Sciatic nerve (tissue), 2 donors: ENCODE measurements around the gene ATP10D. TPM values are rescaled to one million over a fixed set of nuclear protein-coding genes. Genes with fewer than 3 reads are reported as not detected.

ENCODE experiments used
- ATAC-seq: fragments of 200-7000 bp; cut with Tn5 transposase; one replicate; pipeline ENCODE4 v1.9.1; 2020; ENCODE audit warnings: mild to moderate bottlenecking, moderate library complexity
- DNase-seq: peaks from one replicate; pipeline ENCODE4 v3.0.0-alpha.2; 2020; ENCODE audit warnings: low spot score
- intact Hi-C: fragments of 100-400 bp; cut with DNase I; formaldehyde crosslinking; loops from one replicate; pipeline ENCODE4 v1.14.2; 2022
- total RNA-seq: library from RNA; stranded (reverse); fragmentation: NEBNext Ultra II Directional; extraction: Animal tissue kit (Norgen Biotek cat#: 25700); gene quantifications from one replicate; pipeline ENCODE4 v1.2.1, GENCODE V29; 2021
- donor health status: DM: no; HTN: no; CAD: no.
- donor health status: DM: no; HTN: no; CAD: no.

Gene ATP10D
- total RNA-seq, 1 donor from 2014 or later: 35.9 TPM

DNA sequence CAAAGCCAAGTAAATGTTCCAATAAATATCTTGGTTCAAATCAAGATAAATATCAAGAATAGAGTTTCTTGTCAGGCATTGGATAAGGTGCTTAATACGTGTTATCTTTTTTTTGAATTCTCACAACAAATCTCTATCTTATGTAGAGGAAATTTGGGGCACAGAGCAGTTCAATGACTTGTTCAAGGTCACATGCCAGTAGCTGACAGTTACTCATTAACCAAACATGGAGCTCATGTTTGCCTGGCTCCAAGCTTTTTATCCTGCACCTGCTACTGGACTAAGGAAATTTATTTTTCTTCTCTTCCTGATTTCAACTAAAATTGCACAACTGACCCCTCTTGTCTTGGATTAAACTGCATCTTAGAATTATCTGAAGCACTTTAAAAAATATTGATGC lies 76.3 kb downstream of the ATP10D start:
- ATAC-seq: no peak
- intact Hi-C loops: no loop called here
- no peak for DNase-seq

DNA sequence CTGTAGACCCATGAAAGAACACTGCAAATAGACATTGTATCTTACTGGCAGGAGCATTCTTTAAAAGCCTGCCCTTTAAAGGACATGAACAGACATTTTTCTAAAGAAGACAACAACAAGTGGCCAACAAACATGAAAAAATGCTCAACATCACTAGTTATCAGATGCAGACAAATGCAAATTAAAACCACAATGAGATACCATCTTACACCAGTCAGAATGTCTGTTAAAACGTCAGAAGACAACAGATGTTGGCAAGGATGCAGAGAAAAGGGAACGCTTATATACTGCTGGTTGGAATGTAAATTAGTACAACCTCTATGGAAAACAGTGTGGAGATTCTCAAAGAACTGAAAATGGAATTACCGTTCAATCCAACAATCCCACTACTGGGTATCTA lies 77.2 kb downstream of the ATP10D start:
- DNase-seq: no peak
- ATAC-seq: no peak
- intact Hi-C loops: no loop called here

DNA sequence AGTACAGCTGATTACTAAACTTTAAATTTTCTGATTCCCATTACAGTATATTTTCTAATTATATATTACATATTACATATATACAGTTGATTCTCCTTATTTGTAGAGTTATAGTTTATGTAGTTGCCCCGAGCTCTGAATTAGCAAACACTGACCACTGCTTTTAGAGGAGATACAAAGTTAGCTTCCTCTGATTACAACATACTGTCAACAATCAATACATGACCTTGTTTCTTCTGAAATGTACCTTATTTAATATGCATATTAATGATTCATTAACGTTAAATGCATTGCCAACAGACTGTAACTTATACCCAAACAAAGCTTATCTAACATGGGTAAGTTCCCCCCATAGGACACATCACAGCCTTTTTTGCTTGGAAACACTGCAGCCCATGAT lies 81.5 kb downstream of the ATP10D start:
- intact Hi-C loops: no loop called here
- ATAC-seq: no peak
- no peak for DNase-seq

DNA sequence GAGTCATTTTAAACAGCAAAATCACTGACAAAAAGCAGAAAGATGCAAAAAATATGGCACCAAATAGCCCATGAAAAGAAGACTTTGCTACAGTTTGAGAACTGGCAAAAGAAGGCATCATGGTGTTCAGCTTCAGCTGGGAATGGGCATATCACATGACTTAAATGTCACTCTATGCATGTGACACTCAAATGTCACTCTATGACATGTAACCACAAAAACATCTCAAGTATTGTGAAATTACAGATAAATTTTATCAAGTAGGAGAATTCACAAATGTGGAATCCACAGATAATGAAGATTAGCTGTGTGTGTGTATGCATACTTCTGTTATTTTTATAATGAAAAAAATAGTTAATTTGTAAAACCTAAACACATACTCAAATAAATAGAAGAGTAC lies 81.9 kb downstream of the ATP10D start:
- ATAC-seq (no peak), DNase-seq (no peak)
- intact Hi-C loops: no loop called here

DNA sequence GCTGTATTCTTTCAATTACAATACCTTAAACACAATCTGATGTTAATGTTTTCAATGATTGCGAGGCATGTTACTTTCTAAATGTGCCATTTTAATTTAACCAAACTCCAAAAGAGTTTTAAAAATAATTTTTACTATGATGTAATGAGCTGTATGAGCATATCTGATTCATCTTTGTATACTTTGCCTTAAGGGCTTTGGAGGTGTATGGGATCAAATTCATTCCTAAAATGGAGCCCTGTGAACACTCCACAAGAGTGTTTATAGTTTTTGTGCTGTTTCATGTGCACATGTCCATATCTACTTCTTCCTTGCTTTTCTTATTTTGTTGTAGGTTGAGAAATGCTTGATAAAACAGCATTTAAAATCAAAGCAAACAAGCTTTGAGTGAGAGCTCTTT lies 82.4 kb downstream of the ATP10D start:
- intact Hi-C loops: no loop called here
- no peak for DNase-seq
- no peak for ATAC-seq

DNA sequence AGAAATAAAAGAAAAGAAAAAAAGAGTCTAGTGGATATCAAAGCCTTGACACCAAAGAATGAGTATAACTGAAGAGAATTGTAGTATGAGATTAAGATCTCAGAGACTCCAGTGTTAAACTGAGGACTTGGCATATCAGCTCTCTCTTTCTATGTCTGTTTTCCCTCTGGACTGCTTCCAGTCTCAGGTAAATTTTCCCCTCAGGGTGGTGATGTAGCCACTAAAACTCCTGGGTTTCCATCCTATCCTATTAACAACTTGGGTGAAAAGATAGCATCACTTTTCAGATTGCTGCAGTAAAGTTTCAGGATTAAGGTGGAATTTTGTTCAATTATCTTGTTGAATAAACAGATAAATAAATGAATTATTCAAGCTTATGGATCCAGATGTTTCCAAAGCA lies 85.7 kb downstream of the ATP10D start:
- intact Hi-C loops: no loop called here
- ATAC-seq (no peak), DNase-seq (no peak)

DNA sequence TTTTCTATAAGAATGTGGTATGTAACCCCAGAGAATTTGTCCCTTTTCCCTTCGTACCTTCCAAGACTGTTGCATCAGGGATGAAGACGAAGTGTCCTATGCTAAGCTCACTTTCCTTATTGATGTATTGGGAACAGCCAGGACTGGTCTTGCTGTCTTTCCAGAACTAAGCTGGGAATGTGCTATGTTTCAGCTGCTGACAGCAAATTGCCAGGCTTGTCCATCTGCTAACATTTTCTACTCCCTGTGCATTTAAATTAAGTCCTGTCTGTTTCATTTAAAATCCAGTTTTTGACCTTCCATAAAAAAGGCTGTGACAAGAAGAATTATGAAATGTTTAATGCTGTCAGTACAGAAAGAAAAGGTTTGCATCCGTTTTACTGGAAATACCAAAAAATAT lies 87.9 kb downstream of the ATP10D start:
- ATAC-seq: no peak
- intact Hi-C loops: no loop called here
- no peak for DNase-seq

DNA sequence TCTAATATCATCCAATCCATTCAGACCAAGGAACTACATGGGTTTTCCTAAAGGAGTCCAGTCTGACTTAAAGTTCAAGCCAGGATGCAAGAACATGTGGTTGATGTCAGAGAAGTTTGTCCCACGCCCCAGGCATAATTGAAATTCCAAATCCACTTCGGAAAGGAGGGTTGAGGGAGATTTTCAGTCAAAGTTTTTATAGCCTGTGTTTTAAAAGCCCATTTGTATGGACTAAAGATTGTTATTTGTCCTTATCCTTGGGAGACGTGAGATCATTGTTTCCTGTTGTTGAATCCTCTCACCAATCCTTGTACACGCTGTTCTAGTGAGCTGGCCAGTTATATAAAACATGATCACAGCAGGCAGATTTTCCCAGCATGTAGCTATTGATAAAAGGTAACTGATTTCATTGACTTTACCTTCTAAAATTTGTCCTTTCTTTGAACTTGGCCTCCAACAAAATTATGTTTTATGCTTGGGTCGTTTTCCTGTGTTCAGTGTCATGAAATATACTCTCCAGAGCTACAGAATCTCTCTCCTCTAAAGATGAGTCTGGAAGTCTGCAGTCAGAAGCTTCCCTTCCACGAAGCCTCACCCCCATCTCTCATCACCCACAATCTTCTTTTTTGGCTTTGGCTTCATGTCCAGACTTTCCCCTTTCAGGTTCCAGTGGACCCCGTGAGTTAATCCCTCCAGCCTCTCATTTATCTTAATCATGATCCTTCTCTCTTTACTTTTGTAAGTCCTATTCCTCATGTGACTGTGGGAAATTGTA lies 92.9 kb downstream of the ATP10D start:
- ATAC-seq (peak; percentile 89), DNase-seq (no peak)
- intact Hi-C loops: no loop called here

DNA sequence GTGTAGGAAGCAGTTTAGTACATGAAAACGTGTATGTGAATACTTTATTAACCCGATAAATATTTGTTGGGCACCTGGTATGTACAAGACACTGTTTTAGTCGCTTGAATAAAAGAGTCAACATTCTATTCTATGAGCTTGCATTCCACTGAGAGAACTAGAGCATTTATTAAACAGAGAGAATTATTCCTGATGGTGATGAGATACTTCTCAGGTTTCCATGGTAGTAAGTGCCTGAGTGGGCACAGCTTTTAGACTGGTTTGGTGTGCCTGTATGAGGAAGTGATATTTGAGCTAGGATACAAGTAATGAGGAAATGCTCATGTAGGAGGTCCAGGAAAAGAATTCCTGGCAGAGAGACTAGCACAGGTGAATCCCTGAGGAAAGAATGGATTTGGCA lies 94.2 kb downstream of the ATP10D start:
- ATAC-seq: no peak

DNA sequence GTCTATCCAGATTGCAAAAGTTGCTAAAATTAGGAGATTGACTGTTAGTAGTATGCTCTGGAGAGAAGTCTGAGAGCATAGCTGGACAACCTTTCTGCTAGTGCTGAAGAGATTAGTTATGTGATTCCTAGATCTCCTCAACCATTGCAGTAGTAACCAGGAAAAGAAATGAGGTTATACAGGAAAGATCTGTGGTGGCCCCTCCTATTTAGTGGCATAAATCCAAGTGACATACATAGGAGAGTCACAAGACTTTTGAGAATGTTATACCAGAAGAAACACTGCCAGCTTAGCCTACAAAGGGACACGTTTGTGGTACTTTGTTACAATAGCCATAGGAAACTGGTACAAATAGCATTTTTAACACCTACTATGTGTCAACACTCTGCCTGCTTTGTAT lies 105.2 kb downstream of the ATP10D start:
- no peak for DNase-seq
- intact Hi-C loops: no loop called here
- ATAC-seq: no peak

More for the DNA sequence above, 94.2 kb downstream of the ATP10D start:
- intact Hi-C loops: no loop called here
- DNase-seq: no peak

DNA sequence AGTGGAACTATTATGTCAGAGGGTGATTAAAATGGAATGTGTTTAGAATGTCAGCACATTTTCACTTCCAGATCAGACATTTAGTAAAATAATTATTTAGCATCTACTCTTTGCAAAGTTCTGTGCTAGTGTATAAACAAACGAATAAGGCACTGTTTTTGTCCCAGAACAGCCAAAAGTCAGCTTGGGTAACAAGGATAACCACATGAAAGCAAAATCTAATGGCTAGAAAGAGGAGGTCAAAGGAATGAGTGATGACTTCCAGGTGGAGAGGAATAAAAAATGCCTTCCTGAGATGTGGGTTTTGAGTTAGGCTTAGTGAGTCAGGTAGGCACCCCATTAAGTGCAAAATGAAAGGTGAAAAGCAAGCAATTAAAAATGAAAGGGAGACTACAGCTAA lies 112.6 kb downstream of the ATP10D start:
- no peak for ATAC-seq
- intact Hi-C loops: no loop called here
- DNase-seq: no peak

DNA sequence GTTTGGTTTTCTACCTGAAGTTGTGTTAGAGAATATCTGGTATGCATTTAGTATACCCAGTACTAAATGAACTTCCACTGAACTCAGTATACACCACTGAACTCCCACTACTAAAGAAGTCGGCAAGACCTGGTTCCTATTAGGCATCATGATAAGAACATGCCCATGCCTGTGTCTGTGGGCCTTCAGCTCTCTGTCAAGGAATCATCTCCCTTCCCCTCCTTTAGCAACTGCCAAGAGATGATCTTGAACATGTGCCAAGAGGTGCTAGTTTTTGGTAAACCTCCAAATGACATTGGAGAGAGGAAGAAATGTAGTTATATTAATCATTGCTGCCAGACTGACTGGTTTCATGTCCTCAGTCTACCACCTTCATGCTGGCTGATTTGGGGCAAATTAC lies 113.2 kb downstream of the ATP10D start:
- DNase-seq (no peak), ATAC-seq (no peak)
- intact Hi-C loops: no loop called here

DNA sequence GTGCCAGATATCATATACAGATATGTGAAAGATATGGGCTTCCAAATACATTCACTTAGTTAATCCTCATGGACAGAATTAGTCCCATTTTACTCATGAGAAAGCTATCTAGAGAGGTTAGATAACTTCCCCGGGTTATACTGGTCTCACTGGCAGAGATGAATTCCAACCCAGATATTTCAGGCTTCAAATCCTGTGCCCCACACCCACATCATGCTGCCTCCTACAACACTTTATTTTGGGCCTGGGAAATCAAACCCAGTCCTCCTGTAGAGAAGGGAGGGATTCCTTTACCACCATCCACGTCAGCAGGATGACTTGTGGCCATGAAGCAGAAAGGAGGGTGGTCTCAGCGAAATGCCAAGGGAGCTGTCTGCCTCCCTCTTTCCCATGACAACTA lies 113.8 kb downstream of the ATP10D start:
- intact Hi-C loops: no loop called here
- ATAC-seq (no peak), DNase-seq (no peak)

DNA sequence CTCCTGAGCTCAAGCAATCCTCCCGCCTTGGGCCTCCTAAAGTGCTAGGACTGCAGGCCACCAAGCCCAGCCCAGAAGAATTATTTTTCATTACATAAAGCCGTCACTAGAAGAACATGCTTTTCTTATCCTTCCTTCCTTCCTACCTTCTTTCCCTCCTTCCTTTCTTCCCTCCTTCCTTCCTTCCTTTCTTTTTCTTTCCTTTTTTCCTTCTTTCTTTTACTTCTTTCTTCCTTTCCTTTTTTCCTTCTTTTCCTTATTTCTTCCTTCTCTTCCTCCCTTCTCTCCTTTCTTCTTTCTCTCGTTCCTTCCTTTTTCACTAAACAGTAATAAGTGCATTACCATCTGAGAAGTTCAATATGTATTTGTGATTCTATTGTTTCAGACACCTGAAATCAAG lies 121.4 kb downstream of the ATP10D start:
- intact Hi-C loops: no loop called here
- no peak for DNase-seq

DNA sequence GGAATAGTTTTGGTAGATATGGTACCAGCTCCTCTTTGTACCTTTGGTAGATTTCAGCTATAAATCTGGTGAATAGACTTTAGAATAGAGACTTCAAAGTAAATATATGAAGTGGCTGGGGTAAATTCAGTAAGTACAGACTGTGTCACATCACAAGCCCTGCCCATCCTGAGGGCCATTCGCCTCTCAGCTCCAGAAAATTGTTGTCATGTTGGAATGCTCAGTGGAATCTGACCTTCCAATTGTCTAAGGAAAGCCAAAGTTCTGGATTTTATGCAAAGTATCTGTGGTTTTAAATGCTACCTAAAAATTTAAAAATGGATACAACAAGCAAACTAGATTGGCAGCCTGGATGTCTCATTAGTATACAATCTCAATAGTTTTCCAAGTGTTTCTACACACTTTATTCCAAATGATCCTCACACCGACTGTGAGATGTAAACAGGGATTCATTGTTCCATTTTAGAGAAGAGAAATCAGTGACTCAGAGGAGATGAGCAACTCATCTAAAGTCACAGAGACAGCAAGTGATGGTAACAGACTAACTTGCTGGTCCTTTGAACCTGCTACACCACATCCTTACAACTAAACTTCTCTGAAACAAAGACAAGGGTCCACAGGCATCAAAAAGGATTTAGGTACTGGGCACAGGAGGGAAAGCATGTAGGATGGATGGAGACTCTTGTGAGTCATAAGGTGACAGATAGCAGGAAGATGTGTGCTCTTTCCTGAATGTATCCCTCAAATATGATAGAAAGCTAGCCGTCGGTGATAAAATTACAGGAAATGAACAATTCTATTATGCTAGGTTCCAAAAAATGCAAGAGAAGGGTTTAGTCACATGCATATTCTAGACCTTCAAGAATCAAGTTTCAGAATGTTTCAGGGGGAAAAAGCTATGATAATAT lies 127.3 kb downstream of the ATP10D start:
- DNase-seq (no peak), ATAC-seq (no peak)
- intact Hi-C loops: no loop called here

More for the DNA sequence above, 121.4 kb downstream of the ATP10D start:
- no peak for ATAC-seq

DNA sequence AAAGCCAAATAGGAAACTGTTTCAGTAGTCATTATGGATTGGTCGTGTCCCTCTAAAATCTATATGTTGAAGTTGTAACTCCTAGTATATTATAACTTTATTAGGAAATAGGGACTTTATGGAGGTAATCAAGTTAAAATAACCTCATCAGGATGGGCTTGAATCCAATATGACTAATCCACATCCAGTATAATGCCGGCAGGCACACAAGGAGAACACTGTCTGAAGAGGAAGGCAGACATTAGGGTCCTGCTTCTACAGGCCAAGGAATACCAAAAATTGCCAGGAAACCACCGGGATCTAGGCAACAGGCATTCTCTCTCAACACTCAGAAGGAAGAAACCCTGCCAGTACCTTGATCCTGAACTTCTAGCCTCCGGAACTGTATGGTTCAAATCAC lies 130.3 kb downstream of the ATP10D start:
- intact Hi-C loops: no loop called here
- DNase-seq: no peak
- no peak for ATAC-seq

DNA sequence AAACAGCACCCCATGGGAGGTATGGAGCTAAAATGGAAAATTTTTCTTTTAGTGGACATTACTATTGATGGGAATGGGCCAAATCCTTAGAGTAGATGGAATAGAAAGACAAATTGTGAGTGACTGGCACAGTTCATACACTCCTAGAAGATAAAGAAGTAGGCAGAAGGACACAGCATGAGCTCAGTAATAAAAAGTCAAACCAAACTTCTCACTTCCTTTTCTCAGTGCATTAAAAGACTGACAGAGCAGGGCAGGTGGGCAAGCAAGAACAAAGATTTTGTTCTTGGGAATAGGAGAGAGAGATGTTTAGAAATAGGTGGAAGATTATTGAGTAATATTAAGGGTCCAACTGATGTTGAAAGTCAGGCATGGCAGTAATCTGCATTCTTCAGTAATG lies 132.5 kb downstream of the ATP10D start:
- DNase-seq: no peak
- ATAC-seq: no peak
- intact Hi-C loops: no loop called here

DNA sequence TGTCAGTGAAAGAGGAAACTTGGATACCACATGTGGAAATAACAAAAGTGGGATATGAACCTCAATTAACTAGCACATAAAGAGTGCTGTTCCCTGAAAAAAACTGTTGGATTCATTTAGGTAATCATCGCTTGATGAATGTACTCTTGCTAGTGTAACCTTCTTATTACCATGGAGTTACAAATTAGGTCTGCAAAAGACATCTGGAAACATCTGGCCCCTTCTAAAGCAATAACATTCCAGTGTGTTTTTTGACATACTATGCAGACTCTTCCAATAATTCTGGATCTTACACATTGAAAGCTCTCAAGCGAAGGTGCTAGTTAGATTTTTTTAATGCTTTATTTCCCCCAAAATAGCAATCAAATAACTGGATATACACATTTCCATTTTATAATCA lies 134.6 kb downstream of the ATP10D start:
- intact Hi-C loops: loop anchor here (1.0 kb wide), 1 partner anchor 40 kb away; no protein-coding TSS in a partner anchor
- no peak for ATAC-seq
- no peak for DNase-seq

DNA sequence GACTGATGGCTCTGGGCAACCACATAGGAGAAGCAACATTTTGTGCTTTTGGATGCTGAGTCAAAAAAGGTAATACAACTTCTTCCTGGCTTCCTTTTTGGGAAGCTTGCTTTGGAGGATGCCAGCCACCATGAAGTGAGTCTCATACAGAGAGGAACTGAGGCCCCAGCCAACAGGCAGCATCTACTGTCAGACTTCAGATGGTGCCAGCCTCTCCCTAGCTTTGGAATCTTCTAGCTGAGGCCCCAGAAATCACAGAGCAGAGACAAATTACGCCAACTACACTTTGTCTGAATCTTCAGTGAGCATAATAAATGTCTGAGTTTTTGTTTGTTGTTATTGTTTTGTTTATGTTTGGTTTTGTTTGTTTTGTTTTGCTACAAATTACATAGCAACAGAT lies 136.1 kb downstream of the ATP10D start:
- intact Hi-C loops: no loop called here
- ATAC-seq (no peak), DNase-seq (no peak)

DNA sequence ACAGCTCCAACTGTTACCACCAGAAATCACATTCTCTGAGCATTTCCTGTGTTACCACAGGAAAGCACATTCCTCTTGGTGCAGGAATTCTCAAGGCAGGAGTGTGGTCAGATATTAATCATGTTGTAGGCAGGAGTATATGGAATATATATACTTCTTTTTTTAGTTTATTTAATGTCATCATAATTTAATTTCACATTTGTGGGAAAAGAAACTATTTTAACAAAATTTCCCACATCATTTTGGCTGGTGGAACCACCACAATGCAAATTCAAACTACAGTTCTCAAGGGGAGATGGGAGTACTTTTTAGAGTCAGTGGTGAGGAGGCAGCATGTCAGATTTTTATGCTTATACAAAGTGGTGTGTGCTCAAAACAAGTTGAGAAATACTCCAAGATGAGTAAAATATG lies 139.0 kb downstream of the ATP10D start:
- DNase-seq (no peak), ATAC-seq (no peak)
- intact Hi-C loops: no loop called here
